OCI-M2 (cell line): Measurements from ENCODE around the gene CACNB1.
"Not testable (repeated sequence)": the region's sequence is repeated elsewhere in the genome, so short reads cannot be mapped to it uniquely, and the experiment has no call there.

Experiments used
- DNase-seq: peaks from one replicate; lab custom pipeline; 2025; ENCODE audit not compliant: unreplicated experiment; lab: John Stamatoyannopoulos, UW

The CACNB1 gene

GRCh38 chr17:39129544-39129943 is 67.9 kb downstream of the CACNB1 start:
- DNase-seq: not testable (repeated sequence)

- no peak for DNase-seq
These were observed 71.0 kb downstream of the CACNB1 start for GRCh38 chr17:39126436-39126835.

GRCh38 chr17:39125143-39125875 is 72.2 kb downstream of the CACNB1 start:
- no peak for DNase-seq

GRCh38 chr17:39123627-39124026 is 73.8 kb downstream of the CACNB1 start:
- no peak for DNase-seq
